Activated CD4-positive, alpha-beta T cell treated with anti-CD3 and anti-CD28 coated beads for 24 hours (primary cell): ENCODE results near the gene GP2.
"Not testable (repeated sequence)": the region's sequence is repeated elsewhere in the genome, so short reads cannot be mapped to it uniquely, and the experiment has no call there.

ENCODE experiments used
- DNase-seq, 2 donors: peaks; one replicate each; pipeline ENCODE4 v3.0.0-alpha.2; 2020; ENCODE audit warnings: low read depth in 2 of 2

Gene GP2

GRCh38 chr16:20325005-20325404 is 2.3 kb downstream of the GP2 start:
- DNase-seq: no peak

- no peak for DNase-seq
Measured at GRCh38 chr16:20323591-20324117, 3.7 kb downstream of the GP2 start.

- no peak for DNase-seq
Measured at GRCh38 chr16:20322696-20323095, 4.6 kb downstream of the GP2 start.

- DNase-seq: no peak
Measured at GRCh38 chr16:20321671-20322070, 5.6 kb downstream of the GP2 start.

- not testable (repeated sequence) for DNase-seq
Measured at GRCh38 chr16:20321051-20321450, 6.3 kb downstream of the GP2 start.

- no peak for DNase-seq
Measured at GRCh38 chr16:20320592-20320991, 6.7 kb downstream of the GP2 start.

- no peak for DNase-seq
Measured at GRCh38 chr16:20320178-20320577, 7.1 kb downstream of the GP2 start.

GRCh38 chr16:20319406-20319805 is 7.9 kb downstream of the GP2 start:
- no peak for DNase-seq

- DNase-seq: no peak
Measured at GRCh38 chr16:20318437-20318836, 8.9 kb downstream of the GP2 start.

- DNase-seq: no peak
Measured at GRCh38 chr16:20318006-20318405, 9.3 kb downstream of the GP2 start.

GRCh38 chr16:20317117-20317516 is 10.2 kb downstream of the GP2 start:
- no peak for DNase-seq

- DNase-seq: no peak
Measured at GRCh38 chr16:20316715-20317114, 10.6 kb downstream of the GP2 start.

GRCh38 chr16:20315764-20316163 is 11.5 kb downstream of the GP2 start:
- DNase-seq: no peak

GRCh38 chr16:20314575-20314974 is 12.7 kb downstream of the GP2 start:
- no peak for DNase-seq

GRCh38 chr16:20313741-20314140 is 13.6 kb downstream of the GP2 start:
- DNase-seq: no peak

- DNase-seq: not testable (repeated sequence)
Measured at GRCh38 chr16:20312536-20313095, 14.7 kb downstream of the GP2 start.

GRCh38 chr16:20311548-20311947 is 15.8 kb downstream of the GP2 start:
- DNase-seq: no peak

GRCh38 chr16:20310421-20311395 is 16.6 kb downstream of the GP2 start:
- DNase-seq: no peak

GRCh38 chr16:20309786-20310185 is 17.5 kb downstream of the GP2 start:
- no peak for DNase-seq

- no peak for DNase-seq
Measured at GRCh38 chr16:20308801-20309590, 18.3 kb downstream of the GP2 start.

GRCh38 chr16:20308266-20308665 is 19.0 kb downstream of the GP2 start:
- no peak for DNase-seq

GRCh38 chr16:20307791-20308190 is 19.5 kb downstream of the GP2 start:
- DNase-seq: no peak
